ENCODE measurements around the gene CCDC170.
"Not testable (repeated sequence)": the region's sequence is repeated elsewhere in the genome, so short reads cannot be mapped to it uniquely, and the experiment has no call there.

The CCDC170 gene

DNA sequence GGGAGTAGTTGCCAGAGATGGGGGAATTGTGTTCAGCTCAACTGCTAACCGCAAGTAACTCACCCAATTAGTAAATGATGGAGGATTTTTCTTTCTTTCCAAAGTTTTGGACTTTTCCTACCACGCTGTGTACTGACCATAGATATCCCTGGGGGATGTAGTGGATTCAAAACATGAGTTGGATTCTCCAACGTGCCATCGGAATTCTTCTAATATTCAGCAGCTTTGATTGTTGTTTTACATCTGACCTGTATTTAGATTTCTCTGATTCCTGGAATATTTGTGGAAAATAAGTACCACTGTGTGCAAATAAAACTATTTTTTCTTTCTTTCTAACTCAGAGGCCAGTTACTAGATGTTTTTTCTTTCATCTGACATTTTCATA, 1.1 kb downstream of the CCDC170 start:
- DNase-seq, result no peak

DNA sequence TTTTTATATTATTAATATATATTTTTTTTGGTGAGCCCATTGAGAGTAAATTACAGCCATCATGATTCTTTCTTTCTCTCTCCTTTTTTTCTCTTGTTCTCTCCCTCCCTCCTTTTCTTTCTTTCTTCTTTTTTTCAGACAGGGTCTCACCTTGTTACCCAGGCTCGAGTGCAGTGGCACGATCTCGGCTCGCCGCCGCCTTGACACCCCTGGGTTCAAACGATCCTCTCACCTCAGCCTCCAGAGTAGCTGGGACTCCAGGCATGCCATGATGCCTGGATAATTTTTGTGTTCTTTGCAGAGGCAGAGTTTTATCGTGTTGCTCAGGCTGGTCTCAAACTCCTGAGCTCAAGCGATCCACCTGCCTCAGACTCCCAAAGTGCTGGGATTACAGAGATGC, 1.6 kb downstream of the CCDC170 start:
- DNase-seq, result no peak

DNA sequence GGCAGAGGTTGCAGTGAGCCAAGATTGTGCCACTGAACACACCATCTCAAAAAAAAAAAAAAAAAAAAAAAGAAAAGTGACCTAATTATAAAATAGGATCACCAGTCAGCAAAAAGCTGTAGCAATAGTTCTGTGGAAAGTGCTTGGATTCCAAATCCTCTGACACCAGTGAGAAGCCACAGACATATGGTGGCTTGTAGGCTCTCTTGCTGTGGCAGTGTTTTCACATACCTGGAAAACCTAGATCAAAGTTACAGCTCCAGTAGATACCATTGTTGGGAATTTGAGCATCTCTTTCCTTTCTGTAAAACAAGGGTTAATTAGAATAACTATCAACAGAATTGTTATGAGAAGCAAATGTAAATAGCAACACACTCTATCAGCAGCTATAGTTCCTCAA, 4.1 kb downstream of the CCDC170 start:
- no peak for DNase-seq

DNA sequence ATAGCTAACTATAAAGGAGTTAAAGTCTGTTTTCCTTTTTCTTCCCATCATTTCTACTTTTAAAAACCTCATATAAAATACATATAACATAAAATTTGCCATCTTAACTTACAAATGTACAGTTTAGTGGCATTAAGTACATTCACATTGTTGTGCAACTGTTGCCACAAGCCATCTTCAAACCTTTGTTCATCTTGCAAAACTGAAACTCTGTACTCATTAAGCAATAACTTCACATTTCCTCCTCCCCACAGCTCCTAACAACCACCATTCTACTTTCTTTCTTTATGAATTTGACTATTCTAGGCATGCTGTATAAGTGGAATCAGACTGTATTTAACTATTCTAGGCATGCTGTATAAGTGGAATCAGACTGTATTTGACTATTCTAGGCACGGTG, 4.5 kb downstream of the CCDC170 start:
- DNase-seq, result no peak

DNA sequence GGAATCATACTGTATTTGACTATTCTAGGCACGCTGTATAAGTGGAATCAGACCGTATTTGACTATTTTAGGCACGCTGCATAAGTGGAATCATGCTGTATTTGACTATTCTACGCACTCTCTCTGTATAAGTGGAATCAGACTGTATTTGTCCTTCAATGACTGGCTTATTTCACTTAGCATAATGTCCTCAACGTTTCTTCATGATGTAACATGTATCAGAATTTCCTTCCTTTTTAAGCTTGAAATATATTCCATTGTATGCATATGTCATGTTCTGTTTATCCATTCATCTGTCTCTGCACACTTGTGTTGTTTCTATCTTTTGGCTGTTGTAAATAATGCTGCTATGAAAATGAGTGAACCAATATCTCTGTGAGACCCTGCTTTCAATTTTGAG, 5.7 kb downstream of the CCDC170 start:
- DNase-seq, result no peak

DNA sequence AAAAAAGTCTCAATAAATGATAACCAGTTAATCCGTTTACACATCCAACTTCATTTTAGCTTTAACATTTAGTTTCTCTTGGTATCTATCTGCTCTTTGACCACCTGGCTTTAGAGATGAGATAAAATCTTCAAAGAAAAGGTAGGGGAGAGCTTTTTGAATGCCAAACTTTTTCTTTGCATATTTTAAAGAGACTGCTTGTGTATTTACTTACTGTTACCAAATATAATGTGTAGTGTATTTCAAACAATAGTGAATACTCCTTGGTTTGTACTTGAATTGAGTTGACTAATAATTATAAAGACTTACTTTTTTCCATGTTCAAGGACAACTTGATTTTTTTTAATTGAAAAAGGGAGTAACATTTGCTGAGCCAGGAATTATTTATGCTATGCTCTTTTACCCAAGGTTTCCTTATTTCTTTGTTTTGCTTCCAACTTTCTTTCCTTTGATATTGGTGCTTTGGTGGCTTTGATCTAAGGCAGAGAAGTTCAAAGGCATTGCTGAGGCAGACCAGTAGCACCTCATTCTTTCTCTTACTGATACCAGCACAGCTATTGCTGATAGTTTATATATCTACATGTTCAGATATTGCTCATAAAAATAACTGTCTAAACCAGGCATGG, 7.8 kb downstream of the CCDC170 start:
- DNase-seq, result no peak

DNA sequence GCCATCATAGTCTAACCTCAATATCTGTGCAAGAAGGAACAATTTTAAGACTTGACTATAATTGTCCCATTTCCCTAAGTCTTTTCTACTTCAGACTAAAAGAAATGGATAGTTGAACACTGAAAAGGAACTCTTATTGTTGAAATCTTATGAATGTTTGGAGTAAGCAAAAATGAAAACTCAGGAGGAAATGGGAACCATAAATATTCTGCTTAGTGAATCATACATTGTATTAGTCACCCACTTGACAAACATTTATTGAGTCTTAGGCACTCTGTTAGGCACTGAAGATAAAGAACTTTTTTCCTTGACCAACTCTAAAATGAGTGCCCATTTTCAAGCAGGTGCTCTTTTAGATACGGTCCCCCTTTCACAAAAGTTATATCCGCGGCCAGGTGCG, 8.7 kb downstream of the CCDC170 start:
- no peak for DNase-seq

DNA sequence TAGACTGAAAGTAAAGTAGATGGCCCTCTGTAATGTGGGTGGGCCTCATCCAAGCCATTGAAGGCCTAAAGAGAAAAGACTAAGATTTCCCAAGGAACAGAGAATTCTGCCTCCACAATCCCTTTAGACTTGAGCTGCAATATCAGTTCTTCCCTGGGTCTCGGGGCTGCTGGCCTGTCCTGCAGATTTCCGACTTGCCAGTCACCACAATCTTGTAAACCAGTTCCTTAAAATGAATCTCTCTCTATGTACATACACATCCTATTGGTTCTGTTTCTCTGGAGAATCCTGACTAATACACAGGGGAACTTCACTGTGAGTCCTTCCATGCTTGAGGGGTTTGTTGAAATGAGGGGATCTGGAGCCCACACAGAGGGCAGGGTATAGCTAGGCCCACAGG, 12.9 kb downstream of the CCDC170 start:
- no peak for DNase-seq

DNA sequence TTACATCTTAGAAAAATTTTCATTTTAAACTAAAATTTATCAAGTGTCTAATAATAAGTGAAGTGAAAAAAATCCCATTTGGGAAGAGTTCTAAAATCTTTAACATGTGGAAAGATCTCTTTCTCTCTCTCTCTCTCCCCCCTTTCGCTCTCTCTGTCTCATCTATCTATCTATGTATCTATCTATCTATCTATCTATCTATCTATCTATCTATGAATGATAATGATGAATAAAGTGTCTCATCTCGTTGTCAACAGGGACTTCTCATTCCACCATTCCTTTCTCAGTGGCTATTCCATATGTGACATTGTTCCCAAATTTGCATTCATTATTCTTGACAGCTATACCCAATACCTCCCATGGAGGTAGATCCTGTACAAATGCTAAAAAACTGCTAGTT, 15.2 kb downstream of the CCDC170 start:
- no peak for DNase-seq

DNA sequence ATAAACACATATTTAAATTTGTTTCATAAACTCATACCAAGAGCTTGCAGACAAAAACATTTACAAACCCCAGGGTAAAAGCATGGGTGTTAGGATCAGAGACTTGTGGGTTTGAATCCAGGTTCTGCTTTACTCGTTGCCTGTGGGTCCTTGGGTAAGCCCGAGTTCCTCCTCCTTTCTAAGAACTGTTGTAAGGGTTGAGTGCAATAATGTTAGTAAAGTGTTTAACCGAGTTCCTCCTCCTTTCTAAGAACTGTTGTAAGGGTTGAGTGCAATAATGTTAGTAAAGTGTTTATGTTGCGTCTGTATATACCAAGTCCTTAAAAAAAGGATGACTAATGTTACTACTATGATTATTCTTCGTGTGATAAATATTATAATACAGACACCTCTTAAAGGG, 18.7 kb downstream of the CCDC170 start:
- DNase-seq, result no peak

DNA sequence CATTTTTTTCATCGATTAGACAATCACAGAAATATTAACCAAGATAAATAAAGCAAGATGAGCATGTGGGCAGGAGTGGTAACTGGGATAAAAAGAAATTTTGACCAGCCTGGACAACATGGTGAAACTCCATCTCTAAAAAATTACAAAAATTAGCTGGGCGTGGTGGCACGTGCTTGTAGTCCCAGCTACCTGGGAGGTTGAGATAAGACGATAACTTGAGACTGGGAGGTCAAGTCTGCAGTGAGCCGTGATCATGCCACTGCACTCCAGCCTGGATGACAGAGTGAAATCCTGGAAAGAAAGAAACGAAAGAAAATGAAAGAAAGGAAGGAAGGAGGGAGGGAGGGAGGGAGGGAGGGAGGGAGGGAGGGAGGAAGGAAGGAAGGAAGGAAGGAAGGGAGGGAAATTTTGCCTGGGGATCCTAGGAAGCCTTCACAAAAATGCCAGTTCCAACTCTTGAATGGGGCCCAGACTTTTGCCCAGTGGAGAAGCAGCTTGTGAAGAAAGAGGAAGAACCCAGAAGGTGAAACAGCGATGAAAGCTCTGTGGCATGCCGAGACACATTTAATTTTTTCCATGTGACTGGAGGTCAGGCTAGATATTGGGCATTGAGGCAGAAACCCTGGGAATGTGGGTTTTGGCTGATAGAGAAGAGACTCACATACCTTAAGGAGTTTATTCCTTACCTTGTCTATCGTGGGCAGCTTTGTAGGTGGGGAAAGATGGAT, 20.3 kb downstream of the CCDC170 start:
- DNase-seq, result no peak

DNA sequence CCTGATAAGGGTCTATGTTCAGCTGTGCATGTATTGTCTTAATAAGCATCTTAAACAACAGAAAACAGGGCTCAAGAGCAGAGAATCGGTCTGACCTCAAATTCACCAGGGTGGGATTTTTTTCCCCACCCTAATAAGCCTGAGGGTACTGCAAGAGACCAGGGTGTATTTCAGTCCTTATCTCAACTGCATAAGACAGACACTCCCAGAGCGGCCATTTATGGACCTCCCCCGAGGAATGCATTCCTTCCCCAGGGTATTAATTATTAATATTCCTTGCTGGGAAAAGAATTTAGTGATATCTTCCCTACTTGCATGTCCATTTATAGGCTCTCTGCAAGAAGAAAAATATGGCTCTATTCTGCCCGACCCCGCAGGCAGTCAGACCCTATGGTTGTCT, 25.2 kb downstream of the CCDC170 start:
- DNase-seq, result not testable (repeated sequence)

DNA sequence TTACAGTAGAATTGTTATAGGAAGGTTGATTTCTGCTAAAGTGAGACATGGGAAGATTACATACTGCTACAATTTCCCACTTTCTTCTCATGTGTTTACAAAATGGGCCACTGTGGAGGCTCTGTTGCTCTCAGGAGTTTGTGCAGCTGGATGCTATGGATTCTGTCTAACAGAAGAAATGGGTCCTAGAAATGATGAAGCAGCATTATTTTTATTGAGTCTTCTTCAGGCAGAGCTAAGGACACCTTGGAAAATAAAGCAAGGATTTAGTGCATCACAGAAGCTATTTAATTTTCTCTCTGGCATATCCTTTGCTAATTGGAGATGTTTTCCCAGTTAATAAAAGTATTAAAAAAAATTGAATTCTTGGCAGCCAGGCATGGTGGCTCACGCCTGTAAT, 29.2 kb downstream of the CCDC170 start:
- DNase-seq, result no peak

DNA sequence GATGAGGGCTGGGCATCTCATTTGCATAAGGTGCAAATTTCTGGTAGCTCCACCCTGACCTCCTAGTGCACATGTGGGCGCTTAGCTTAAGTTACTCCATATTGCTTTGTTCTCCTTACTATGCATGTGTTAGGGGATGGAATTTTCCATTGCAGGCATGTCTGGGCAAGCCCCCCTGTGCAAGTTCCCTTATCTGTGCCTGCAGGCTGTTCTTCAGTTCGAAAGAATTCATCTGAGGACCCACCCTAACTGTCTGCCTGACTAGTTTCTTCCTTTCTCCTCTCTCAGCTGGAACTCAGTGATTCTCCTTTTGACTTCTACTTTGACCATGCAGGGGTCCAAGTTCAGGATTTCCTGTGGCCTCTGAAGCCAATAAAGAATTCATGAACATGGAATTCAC, 30.2 kb downstream of the CCDC170 start:
- DNase-seq, result no peak

DNA sequence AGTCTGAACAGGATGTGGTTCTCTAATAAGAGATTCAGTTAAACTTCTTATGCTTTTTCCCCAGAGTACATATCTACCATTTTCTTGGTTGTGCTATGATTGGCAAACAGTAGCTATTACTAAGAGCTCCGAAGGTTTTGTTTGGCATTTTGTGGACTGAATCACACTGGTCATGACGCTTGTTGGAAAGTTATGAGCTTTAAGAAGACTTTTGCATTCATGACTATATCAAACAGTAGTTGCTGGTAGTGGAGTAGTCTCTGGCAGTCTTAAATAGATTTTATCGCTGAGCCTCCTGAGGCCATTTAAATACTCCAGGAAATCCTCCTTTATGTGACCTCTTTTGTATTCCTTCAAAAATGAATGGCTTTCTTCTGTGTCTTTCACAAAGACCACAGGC, 40.8 kb downstream of the CCDC170 start:
- no peak for DNase-seq

DNA sequence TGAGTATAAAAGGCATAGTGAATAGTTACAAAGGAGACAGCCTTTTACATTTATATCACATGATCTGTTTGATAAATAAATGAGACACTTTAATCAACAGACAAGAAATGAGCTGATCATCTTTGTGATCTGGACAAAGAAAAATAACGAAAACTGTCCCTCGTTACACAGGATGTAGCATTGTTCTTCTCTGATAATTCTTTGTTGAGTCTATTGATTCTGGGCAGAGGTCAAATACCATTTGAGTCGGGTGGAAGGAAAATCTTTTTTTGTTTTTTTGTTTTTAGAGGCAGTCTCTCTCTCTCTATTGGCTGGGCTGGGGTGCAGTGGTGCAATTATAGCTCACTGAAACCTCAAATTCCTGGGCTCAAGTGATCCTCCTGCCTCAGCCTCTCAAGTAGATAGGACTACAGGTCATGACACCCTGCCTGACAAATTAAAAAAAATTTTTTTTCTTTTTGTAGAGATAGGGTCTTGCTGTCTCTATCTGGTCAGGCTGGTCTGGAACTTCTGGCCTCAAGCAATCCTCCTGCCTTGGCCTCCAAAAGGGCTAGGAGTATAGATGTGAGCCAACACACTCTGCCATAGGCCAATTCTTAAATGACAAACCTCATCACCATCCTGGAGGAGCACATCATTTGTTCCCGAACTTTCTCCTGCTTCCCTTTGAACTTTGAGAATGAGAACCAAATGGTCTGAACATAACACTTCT, 41.8 kb downstream of the CCDC170 start:
- no peak for DNase-seq

DNA sequence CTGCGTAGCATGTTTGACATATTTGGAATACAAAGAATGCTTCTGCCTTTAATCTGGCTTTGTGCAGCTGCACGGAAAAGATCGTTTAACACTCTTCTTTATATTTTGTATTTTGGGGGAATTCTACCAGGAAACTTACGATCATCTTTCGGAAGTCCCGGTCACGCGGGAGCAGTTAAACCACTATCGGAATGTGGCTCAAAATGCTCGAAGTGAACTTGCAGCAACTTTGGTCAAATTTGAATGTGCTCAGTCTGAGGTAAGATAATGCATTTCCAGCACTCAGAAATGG, 42.3 kb downstream of the CCDC170 start:
- DNase-seq, result no peak

DNA sequence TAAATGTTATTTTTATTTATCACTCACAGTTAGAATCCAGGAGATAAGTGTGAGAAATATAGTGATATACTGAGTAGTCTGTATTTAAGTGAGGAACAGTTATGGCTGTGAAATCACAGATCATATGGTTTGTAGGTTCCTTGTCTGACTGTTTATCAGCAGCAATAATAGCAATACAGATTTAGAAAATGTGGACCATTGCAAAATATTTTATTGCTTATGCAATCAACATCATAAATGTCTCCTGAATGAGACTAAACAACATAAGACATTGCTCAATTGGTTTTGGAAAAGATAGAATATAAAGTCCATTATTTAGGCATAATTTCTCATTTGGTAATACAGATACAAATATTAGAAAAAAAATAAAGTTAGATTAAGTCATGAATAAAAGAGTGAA, 43.7 kb downstream of the CCDC170 start:
- no peak for DNase-seq

DNA sequence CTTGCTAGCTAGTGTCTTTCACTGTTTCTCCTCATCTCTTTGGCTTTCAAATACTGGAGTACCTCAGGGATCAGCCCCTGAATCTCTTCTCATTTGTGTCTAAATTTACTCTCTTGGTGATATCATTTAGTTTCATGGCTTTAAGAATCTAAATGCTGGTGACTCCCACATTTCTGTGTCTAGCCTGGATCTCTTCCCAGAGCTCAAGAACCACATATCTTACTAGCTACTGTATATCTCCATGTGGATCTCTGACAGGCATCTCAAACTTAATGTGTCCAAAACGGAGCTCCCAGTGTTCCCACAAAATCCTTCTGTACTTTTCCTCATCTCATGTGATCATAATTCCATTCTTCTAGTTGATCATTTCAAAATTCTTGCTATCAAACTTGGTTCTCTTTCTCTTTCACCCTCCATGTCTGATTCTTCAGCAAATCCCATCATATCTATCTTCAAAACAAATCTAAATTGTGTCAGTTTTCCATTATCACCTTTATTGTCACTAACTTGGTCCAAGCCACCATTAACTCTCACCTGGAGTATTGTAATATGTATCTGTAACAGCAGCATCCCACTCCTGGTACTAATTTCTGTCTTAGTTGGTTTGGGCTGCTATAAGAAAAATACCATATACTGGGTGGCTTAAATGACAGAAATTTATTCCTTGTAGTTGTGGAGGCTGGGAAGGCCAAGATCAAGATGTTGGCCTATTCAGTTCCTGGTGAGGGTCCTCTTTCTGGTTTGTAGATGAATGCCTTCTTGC, 45.9 kb downstream of the CCDC170 start:
- no peak for DNase-seq

DNA sequence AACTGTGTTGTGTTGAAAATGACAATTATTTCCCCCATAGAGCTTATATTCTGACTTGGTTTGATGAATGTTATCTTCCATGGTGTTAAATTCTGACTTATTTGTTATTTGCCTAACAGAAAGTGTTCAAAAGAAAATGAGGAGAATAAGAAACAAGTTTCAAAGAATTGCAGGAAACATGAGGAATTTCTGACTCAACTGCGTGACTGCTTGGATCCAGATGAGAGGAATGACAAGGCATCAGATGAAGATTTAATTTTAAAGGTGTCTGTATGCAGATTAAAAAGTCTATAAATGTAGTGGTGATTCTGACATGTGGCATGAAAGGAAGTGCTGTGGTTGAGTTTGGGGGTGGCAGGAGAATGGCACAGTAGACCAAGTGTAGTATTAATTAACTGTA, 50.6 kb downstream of the CCDC170 start:
- no peak for DNase-seq

DNA sequence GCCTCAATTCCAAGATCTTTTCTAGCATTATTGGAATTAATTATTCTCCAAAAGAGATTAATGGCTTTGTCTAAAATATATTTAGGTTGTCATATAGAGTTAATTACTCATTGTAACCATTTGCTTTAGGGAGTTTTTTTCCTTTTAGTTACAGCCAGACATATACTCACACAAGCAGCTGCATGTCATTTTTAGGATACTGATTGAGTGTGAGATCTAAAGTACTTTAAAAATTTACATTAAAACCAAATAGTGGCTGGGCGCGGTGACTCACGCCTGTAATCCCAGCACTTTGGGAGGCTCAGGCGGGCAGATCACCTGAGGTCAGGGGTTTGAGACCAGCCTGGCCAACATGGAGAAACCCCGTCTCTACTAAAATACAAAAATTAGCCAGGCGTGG, 51.1 kb downstream of the CCDC170 start:
- DNase-seq, result not testable (repeated sequence)

DNA sequence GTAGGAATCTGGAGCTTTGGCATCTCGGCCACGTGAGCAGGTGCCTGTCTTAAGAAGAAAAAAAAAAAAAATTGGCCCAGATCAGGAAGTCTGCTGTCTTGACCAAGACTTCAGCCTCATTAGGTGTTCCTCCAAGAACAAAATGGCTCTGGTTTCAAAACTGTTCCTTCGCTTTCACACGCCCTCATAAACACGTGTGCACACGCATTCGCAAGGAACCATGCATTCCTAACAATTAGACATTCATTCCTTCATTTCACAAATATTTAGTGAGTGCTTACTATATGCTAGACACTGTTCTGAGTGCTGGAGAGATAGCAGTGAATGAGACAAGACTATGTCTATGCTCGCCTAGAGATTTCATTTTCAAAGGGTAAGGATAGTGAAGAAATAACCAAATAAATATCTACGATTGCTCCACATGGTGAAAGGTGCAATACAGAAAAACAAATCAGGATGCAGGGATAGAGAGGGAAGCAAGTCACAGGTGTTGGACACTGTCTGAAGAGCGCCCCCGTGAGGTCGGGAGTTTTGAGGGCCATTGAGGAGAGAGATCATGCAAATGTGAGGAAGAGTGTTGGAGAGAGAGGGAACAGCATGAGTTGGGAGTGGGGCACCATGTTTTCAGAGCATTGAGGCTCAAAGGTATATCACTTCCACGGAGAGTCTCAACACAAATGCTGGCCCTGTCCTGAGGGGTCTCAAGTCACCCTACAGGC, 53.3 kb downstream of the CCDC170 start:
- DNase-seq, result no peak

DNA sequence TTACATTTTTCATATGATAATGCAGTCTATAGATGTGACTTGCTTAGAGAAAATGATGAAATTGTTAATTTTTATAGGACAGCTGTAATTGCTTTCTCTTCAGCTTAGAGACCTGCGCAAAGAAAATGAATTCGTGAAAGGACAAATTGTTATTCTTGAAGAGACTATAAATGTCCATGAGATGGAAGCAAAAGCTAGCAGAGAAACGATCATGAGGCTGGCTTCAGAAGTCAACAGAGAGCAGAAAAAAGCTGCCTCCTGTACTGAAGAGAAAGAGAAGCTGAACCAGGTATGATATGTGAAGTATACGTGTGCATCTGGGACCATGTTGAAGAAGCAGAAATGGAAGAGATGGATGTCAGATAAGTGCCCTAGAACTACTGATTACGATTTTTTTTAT, 54.4 kb downstream of the CCDC170 start:
- DNase-seq, result no peak
